Activated CD4-positive, alpha-beta T cell treated with anti-CD3 and anti-CD28 coated beads, Interleukin-2, amount 10 ng/mL, durations not matched to agents 24 days and 14 days (primary cell): Measurements from ENCODE around the gene IFNGR1. TPM values are rescaled to one million over a fixed set of nuclear protein-coding genes. Genes with fewer than 3 reads are reported as not detected.
"Not testable (repeated sequence)": the region's sequence is repeated elsewhere in the genome, so short reads cannot be mapped to it uniquely, and the experiment has no call there.

Experiments
- DNase-seq: peaks from one replicate; pipeline ENCODE4 v3.0.0; 2022
- H3K27ac Mint-ChIP-seq: one replicate; pipeline ENCODE4 v1.8.0; 2022; ENCODE audit warnings: mild to moderate bottlenecking, mixed read lengths
- H3K27me3 Mint-ChIP-seq: one replicate; pipeline ENCODE4 v1.8.0; 2022; ENCODE audit warnings: mixed read lengths
- H3K36me3 Mint-ChIP-seq: one replicate; pipeline ENCODE4 v1.8.0; 2022; ENCODE audit warnings: low read depth, mild to moderate bottlenecking, mixed read lengths
- H3K4me1 Mint-ChIP-seq: one replicate; pipeline ENCODE4 v1.8.0; 2021; ENCODE audit warnings: mixed read lengths
- H3K4me3 Mint-ChIP-seq: one replicate; pipeline ENCODE4 v1.8.0; 2022; ENCODE audit warnings: mild to moderate bottlenecking, moderate library complexity, mixed read lengths
- H3K9me3 Mint-ChIP-seq: one replicate; pipeline ENCODE4 v1.8.0; 2021; ENCODE audit warnings: mixed read lengths
- intact Hi-C: fragments of 100-400 bp; cut with micrococcal nuclease; formaldehyde crosslinking; loops from one replicate; pipeline ENCODE4 v1.15.1; 2023
- total RNA-seq: library from RNA; stranded (reverse); gene quantifications from 2 replicates; pipeline ENCODE4 v1.2.3, GENCODE V29; 2022

IFNGR1 gene
- total RNA-seq, 1 donor from 2014 or later: 13.9 TPM

DNA sequence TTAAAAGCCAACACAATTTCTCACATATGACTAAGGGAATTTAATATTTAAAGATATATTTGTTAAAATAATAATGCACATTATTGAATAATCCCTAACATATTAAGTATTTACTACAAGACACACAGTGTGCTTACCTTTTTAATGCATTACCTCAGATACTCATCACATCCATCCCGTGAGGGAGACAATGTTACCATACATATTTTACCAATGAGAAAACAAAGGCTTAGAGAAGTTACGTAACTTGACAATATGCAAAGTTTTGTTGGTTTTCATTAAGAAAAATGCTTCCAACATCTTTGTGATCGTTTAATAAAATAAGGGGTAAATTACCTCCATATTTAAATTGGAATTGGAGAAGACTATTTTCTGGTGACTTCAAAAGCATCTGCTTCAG is 4.3 kb downstream of the IFNGR1 start:
- peaks cover 38% of the 10 kb centered on the region for H3K4me1 Mint-ChIP-seq
- no peak overlapping the region for H3K4me3 Mint-ChIP-seq
- intact Hi-C loops: loop anchor here (10.0 kb wide), 1 partner anchor 390 kb away; the partner anchor contains the start of gene PEX7
- no peak overlapping the region for H3K27ac Mint-ChIP-seq
- DNase-seq: peak; percentile 21
- no peaks in the 10 kb centered on the region for H3K27me3 Mint-ChIP-seq
- H3K36me3 Mint-ChIP-seq: peaks cover 38% of the 10 kb centered on the region
- H3K9me3 Mint-ChIP-seq: peaks cover 3% of the 10 kb centered on the region

DNA sequence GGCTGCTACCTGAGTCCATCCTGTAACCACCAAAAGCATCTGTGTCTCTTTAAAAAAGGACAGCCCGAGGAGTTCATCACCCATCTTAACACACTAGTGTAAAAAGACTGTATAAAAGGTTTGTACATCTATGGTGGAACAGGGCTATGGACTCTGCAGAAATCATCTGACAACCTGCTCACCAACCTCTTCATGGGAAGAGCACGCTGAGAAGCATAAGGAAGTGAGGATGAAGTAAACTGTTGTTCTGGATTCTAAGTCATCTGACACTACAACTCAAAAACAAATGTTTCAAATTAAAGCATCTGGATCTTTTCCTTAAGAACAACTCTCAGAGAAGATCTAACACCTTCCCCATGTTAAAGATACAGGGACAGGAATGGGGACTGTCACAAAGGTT is 5.4 kb downstream of the IFNGR1 start:
- Mint-ChIP-seq H3K4me1 (peaks cover 35% of the 10 kb centered on the region), H3K27me3 (no peaks in the 10 kb centered on the region), H3K9me3 (peaks cover 9% of the 10 kb centered on the region), H3K4me3 (no peak overlapping the region), H3K27ac (no peak overlapping the region), H3K36me3 (peaks cover 48% of the 10 kb centered on the region)
- intact Hi-C loops: loop anchor here (10.0 kb wide), 1 partner anchor 389 kb away; the partner anchor contains the start of gene PEX7
- peak; percentile 46 for DNase-seq

DNA sequence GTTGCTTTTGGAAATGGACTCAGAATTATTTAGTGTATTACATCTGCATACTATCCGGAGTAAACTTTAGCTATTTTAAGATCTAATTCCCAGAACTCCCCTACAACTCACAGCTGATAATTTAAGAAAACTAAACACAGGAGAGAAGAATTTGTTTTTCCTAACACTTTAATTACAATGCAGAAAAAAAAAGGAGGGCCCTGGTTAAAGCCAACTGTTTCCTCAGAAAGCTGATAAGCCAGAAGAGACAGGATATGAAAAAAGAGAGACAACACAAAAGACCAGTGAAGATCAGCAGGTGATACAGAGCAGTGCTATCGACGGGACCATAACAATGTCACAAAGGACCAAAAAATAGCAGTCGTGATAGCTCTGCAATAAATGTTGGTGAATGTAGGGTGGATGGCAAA is 5.8 kb downstream of the IFNGR1 start:
- DNase-seq: no peak
- H3K27ac Mint-ChIP-seq: no peak overlapping the region
- intact Hi-C loops: loop anchor here (10.0 kb wide), 1 partner anchor 389 kb away; the partner anchor contains the start of gene PEX7
- peaks cover 35% of the 10 kb centered on the region for H3K4me1 Mint-ChIP-seq
- no peak overlapping the region for H3K4me3 Mint-ChIP-seq
- peaks cover 9% of the 10 kb centered on the region for H3K9me3 Mint-ChIP-seq
- H3K36me3 Mint-ChIP-seq: peaks cover 52% of the 10 kb centered on the region
- no peaks in the 10 kb centered on the region for H3K27me3 Mint-ChIP-seq

DNA sequence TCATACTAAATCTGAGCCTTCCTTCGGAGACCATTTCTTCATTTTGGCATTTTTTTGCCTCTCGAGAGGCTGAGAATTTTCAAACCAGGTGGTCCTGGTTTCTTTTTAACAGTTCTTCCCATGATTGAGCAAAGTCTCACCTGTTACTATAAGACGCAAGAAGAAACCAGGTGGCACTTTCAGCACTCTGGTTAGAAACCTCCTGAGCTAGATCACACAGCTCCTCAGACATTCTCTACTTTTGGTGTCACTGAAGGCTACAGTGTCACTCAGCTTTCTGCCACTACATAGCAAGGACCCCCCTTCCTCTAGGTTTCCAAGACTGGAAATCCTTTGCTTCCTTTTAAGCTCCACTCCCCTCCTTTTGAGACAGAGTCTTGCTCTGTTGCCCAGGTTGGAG is 7.3 kb downstream of the IFNGR1 start:
- DNase-seq: peak; percentile 33
- Mint-ChIP-seq H3K4me3 (no peak overlapping the region), H3K4me1 (peaks cover 24% of the 10 kb centered on the region), H3K27me3 (no peaks in the 10 kb centered on the region), H3K27ac (no peak overlapping the region), H3K36me3 (peaks cover 61% of the 10 kb centered on the region), H3K9me3 (peaks cover 15% of the 10 kb centered on the region)
- intact Hi-C loops: loop anchor here (10.0 kb wide), 1 partner anchor 387 kb away; the partner anchor contains the start of gene PEX7

DNA sequence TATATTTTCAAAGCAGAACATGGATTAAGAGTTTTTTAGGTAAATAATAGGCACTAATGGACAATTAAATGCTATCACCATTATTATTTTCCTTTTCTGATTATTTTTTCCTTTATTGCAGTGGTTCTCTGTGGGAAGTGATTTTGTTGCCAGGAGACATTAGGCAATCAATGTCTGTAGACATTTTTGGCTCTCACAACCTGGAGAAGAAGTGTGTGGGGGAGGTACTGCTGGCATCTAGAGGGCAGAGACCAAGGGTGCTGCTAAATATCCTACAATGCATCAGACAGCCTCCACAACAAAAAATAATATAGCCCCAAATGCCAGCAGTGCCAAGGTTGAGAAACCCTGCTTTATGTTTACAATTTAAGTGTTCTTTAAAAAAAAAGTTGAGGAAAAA is 8.3 kb downstream of the IFNGR1 start:
- peaks cover 15% of the 10 kb centered on the region for H3K9me3 Mint-ChIP-seq
- H3K27ac Mint-ChIP-seq: no peak overlapping the region
- peaks cover 65% of the 10 kb centered on the region for H3K36me3 Mint-ChIP-seq
- peak; percentile 18 for DNase-seq
- H3K27me3 Mint-ChIP-seq: no peaks in the 10 kb centered on the region
- H3K4me3 Mint-ChIP-seq: no peak overlapping the region
- peaks cover 18% of the 10 kb centered on the region for H3K4me1 Mint-ChIP-seq
- intact Hi-C loops: loop anchor here (10.0 kb wide), 1 partner anchor 386 kb away; the partner anchor contains the start of gene PEX7

DNA sequence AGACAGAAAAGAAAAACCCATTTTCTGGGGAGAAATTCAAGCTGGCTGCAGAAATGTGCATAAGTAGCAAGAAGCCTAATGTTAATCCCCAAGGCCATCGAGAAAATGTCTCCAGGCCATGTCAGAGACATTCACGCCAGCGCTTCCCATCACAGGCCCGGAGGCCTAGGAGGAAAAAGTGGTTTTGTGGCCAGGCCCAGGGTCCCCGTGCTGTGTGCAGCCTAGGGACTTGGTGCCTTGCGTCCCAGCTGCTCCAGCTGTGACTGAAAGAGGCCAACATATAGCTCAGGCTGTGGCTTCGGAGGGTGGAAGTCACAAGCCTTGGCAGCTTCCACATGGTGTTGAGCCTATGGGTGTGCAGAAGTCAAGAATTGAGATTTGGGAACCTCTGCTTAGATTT is 10.9 kb downstream of the IFNGR1 start:
- no peak overlapping the region for H3K27ac Mint-ChIP-seq
- no peaks in the 10 kb centered on the region for H3K27me3 Mint-ChIP-seq
- intact Hi-C loops: no loop called here
- peaks cover 67% of the 10 kb centered on the region for H3K36me3 Mint-ChIP-seq
- H3K4me1 Mint-ChIP-seq: peaks cover 3% of the 10 kb centered on the region
- DNase-seq: peak; percentile 25
- H3K9me3 Mint-ChIP-seq: peaks cover 12% of the 10 kb centered on the region
- H3K4me3 Mint-ChIP-seq: no peak overlapping the region

DNA sequence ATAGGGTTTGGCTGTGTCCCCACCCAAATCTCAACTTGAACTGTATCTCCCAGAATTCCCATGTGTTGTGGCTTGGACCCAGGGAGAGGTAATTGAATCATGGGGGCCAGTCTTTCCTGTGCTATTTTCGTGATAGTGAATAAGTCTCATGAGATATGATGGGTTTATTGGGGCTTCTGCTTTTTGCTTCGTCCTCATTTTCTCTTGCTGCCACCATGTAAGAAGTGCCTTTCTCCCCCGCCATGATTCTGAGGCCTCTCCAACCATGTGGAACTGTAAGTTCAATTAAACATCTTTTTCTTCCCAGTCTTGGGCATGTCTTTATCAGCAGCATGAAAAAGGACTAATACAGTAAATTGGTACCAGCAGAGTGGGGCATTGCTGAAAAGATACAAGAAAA is 11.7 kb downstream of the IFNGR1 start:
- intact Hi-C loops, H3K4me1 Mint-ChIP-seq, H3K27ac Mint-ChIP-seq, H3K27me3 Mint-ChIP-seq, H3K4me3 Mint-ChIP-seq: not testable (repeated sequence)
- DNase-seq: peak; percentile 24
- peaks cover 68% of the 10 kb centered on the region for H3K36me3 Mint-ChIP-seq
- peaks cover 12% of the 10 kb centered on the region for H3K9me3 Mint-ChIP-seq

DNA sequence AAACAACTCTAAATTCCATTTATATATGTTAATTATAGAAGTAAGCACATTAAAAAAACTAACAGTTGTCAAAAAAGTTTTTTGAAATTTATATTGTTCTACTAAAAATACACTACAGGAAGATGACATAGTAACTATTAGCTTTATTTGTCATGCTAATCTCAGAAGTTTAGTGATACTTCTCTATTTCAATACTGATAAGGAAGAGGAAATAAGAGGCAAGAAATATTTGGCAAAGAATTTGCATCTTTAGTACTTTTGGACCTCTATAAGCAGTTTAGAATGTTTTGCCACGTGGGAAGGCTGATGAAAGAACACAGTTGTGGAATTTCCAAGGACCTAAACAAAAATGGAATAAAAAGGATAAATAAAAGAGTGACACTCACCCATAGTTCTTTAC is 12.6 kb downstream of the IFNGR1 start:
- intact Hi-C loops: no loop called here
- Mint-ChIP-seq H3K4me3 (no peak overlapping the region), H3K27ac (no peak overlapping the region), H3K9me3 (peaks cover 12% of the 10 kb centered on the region), H3K27me3 (no peaks in the 10 kb centered on the region), H3K36me3 (peaks cover 62% of the 10 kb centered on the region), H3K4me1 (peaks cover 1% of the 10 kb centered on the region)
- no peak for DNase-seq

DNA sequence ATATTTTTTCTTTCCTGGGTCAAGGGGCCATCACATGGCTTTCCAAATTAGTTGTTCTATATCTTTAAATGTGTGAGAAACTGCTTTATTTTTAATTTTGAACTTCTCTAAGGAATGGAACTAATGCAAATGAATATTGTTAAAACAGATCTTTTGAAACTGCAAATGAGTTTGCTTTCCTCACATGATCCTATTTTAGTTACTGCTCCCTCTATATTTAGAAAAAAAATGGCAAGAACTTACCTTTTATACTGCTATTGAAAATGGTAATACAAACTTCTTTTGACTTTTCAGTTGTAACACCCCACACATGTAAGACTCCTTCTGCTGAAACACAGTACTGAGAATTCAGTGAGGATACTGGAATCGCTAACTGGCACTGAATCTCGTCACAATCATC is 15.9 kb downstream of the IFNGR1 start:
- H3K4me3 Mint-ChIP-seq: no peak overlapping the region
- H3K27me3 Mint-ChIP-seq: no peaks in the 10 kb centered on the region
- no peak overlapping the region for H3K27ac Mint-ChIP-seq
- H3K36me3 Mint-ChIP-seq: peaks cover 47% of the 10 kb centered on the region
- peak; percentile 11 for DNase-seq
- no peaks in the 10 kb centered on the region for H3K4me1 Mint-ChIP-seq
- intact Hi-C loops: no loop called here
- peaks cover 6% of the 10 kb centered on the region for H3K9me3 Mint-ChIP-seq

DNA sequence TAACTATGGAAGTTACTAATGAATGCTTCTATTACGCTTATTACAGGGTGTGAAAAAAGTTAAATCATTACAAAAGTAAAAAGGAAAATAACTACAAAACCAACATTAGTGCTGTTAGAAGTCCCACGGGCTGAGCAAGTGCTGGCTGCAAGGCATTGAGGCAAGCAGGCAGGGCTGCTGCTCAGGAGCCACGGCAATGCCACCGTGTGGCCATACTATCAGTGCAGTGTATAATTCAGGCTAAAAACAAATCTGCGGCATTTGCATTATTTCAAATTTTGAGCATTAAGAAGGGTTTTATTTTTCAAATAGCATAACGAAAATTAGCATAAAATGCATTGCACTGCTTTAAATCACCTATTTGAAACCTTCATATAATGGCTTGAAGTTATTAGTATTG is 17.1 kb downstream of the IFNGR1 start:
- Mint-ChIP-seq H3K36me3 (peaks cover 46% of the 10 kb centered on the region), H3K27me3 (no peaks in the 10 kb centered on the region)

DNA sequence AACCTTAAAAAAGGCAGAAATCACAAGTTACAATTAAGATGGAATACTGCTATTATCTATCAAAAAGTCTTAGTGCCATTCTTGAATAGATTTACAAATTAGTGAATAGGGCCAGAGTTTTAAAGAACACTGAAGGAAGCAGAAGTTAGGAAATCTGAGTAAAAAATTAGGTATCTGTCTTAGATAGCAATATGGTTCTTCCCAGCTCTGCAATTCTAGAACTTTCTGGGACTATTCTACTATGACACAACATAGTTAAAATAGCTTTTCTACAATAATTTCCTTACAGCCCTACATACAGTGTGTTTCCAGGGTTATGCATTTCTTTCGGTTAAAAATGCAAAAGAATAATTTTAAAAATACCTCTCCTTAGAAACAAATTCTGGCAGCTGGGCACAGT is 18.2 kb downstream of the IFNGR1 start:
- no peaks in the 10 kb centered on the region for H3K9me3 Mint-ChIP-seq
- no peak overlapping the region for H3K4me3 Mint-ChIP-seq

More for the DNA sequence above, 17.1 kb downstream of the IFNGR1 start:
- H3K9me3 Mint-ChIP-seq: no peaks in the 10 kb centered on the region
- intact Hi-C loops: no loop called here
- H3K4me3 Mint-ChIP-seq: no peak overlapping the region
- no peak overlapping the region for H3K27ac Mint-ChIP-seq
- peaks cover 3% of the 10 kb centered on the region for H3K4me1 Mint-ChIP-seq
- peak; percentile 54 for DNase-seq

DNA sequence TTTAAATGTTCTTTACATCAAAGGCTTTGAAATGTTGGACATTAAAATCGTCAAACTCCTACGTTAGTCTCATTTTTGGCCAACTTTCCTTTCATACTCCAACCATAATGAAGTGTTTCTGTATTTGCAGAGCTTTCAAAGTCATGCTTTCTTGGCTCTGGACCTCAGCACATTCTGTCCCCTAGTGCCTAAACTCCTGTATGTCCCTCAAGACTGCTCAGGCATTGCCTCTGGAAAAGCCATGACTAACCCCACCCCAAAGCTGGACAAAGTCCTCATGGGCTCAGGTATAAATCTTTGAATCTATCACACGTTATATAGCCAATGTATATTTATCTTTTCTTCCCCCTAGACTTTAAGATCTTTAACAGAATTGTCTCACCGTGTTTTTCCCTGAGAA is 18.9 kb downstream of the IFNGR1 start:
- Mint-ChIP-seq H3K4me3 (no peak overlapping the region), H3K27ac (no peak overlapping the region), H3K27me3 (no peaks in the 10 kb centered on the region), H3K36me3 (peaks cover 48% of the 10 kb centered on the region), H3K9me3 (no peaks in the 10 kb centered on the region), H3K4me1 (peaks cover 8% of the 10 kb centered on the region)
- intact Hi-C loops: no loop called here
- peak; percentile 49 for DNase-seq

More for the DNA sequence above, 18.2 kb downstream of the IFNGR1 start:
- Mint-ChIP-seq H3K4me1 (peaks cover 7% of the 10 kb centered on the region), H3K36me3 (peaks cover 50% of the 10 kb centered on the region), H3K27me3 (no peaks in the 10 kb centered on the region), H3K27ac (no peak overlapping the region)
- intact Hi-C loops: no loop called here
- DNase-seq: no peak

DNA sequence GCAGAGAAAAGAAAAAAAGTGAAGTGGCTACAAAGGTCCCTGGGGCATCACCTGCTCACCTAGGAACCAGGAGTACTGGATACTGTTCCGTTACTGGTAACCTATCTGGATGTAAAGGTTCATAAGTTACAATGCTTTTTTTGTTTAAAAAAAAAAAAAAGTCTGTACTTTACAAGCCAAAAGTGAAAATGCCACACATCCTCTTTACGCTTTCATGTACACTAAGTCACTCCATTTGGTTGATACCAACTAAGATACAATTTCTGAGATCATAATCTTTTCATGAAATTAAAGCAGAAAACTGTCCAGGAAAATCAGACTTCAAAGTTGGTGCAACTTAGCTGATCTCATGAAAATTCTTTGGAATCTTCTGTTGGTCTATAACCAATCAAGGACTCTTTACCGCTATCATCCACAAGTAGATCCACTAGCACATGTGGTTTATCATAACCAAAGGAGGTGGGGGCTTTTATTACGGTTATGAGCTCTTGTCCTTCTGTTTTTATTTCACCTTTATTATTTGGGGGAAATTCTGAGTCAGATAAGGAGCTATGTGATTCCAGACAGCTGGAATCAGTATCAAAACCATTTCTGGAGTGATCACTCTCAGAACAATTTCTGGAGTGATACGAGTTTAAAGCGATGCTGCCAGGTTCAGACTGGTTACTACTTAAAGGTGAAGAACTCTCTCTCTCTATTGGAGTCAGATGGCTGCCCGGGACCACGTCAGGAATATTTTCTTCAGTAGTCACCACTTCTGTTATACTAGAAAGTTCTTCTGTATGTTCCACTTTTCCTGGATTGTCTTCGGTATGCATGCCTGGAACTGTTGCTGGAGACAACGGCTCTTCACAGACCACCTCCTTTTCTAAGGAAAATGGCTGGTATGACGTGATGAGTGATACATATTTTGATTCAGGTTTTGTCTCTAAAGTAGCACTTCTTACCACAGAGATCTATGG is 21.2 kb downstream of the IFNGR1 start:
- Mint-ChIP-seq H3K27ac (no peak overlapping the region), H3K9me3 (peaks cover 3% of the 10 kb centered on the region), H3K4me3 (no peak overlapping the region), H3K4me1 (peaks cover 8% of the 10 kb centered on the region), H3K27me3 (no peaks in the 10 kb centered on the region), H3K36me3 (peaks cover 33% of the 10 kb centered on the region)
- intact Hi-C loops: no loop called here
- DNase-seq: peak; percentile 44
